Neural cell (in vitro differentiated cells): ENCODE data around the gene HOXC5. TPM values are rescaled to one million over a fixed set of nuclear protein-coding genes. Genes with fewer than 3 reads are reported as not detected.

Source experiments
- H2AFZ ChIP-seq: fragments of 200-600, 300-800 bp; sonication (generic), shearing (Covaris generic); 2 replicates; pipeline ENCODE4 v1.6.0; 2014; ENCODE audit warnings: low read depth, mild to moderate bottlenecking, antibody characterized with exemption, low read length, moderate library complexity
- H3F3A ChIP-seq: fragments of 200-600 bp; shearing (Covaris generic); 2 replicates; pipeline ENCODE4 v1.6.1; 2016; ENCODE audit warnings: mild to moderate bottlenecking, moderate library complexity, mixed read lengths, antibody characterized with exemption, low read length; ENCODE audit not compliant: insufficient read depth, poor library complexity, severe bottlenecking
- H3K27ac ChIP-seq: fragments of 200-600, 300-800 bp; sonication (generic), shearing (Covaris generic); 2 replicates; pipeline ENCODE4 v1.5.1; 2014; ENCODE audit warnings: mild to moderate bottlenecking, low read length, moderate library complexity
- H3K27me3 ChIP-seq: fragments of 300-800, 200-600 bp; sonication (generic), shearing (Covaris generic); 2 replicates; pipeline ENCODE4 v1.6.0; 2014; ENCODE audit warnings: mild to moderate bottlenecking, low read depth, low read length, moderate library complexity; ENCODE audit not compliant: insufficient read depth
- H3K36me3 ChIP-seq: fragments of 300-800, 200-600 bp; sonication (generic), shearing (Covaris generic); 2 replicates; pipeline ENCODE4 v1.5.1; 2014; ENCODE audit warnings: mild to moderate bottlenecking, antibody characterized with exemption, low read length, moderate library complexity; ENCODE audit not compliant: insufficient read depth
- H3K4me2 ChIP-seq: fragments of 300-800, 200-600 bp; sonication (generic), shearing (Covaris generic); 2 replicates; pipeline ENCODE4 v1.6.0; 2014; ENCODE audit warnings: mild to moderate bottlenecking, low read length
- H3K4me3 ChIP-seq: fragments of 300-800, 200-600 bp; sonication (generic), shearing (Covaris generic); 2 replicates; pipeline ENCODE4 v1.5.1; 2014; ENCODE audit warnings: mild to moderate bottlenecking, low read length, moderate library complexity
- H3K79me2 ChIP-seq: fragments of 200-600 bp; shearing (Covaris generic); replicated peaks from 2 replicates; pipeline ENCODE4 v1.6.0; 2014; ENCODE audit warnings: mild to moderate bottlenecking, low read length, moderate library complexity; ENCODE audit not compliant: insufficient read depth
- H3K9ac ChIP-seq: fragments of 300-800, 200-600 bp; sonication (generic), shearing (Covaris generic); 2 replicates; pipeline ENCODE4 v1.6.1; 2016; ENCODE audit warnings: mild to moderate bottlenecking, low read length, mixed read lengths
- H3K9me2 ChIP-seq: fragments of 200-600 bp; shearing (Covaris generic); 2 replicates; pipeline ENCODE4 v1.6.1; 2016; ENCODE audit warnings: mild to moderate bottlenecking, low read length, mixed read lengths; ENCODE audit not compliant: insufficient read depth
- H3K9me3 ChIP-seq: fragments of 200-600, 300-800 bp; sonication (generic), shearing (Covaris generic); 2 replicates; pipeline ENCODE4 v1.6.1; 2016; ENCODE audit warnings: mild to moderate bottlenecking, mixed run types, low read length, moderate library complexity, mixed read lengths
- H4K20me1 ChIP-seq: fragments of 200-600 bp; shearing (Covaris generic); 2 replicates; pipeline ENCODE4 v1.6.1; 2016; ENCODE audit warnings: mild to moderate bottlenecking, mixed run types; ENCODE audit not compliant: insufficient read depth
- EP300 ChIP-seq: fragments of 450-650 bp; conservative IDR thresholded peaks from 2 replicates; pipeline ENCODE4 v1.6.1; 2014; ENCODE audit warnings: antibody characterized with exemption, mild to moderate bottlenecking, moderate library complexity; ENCODE audit not compliant: poor library complexity, severe bottlenecking
- EZH2 ChIP-seq: fragments of 200-600, 300-800 bp; shearing (Covaris generic), sonication (generic); IDR thresholded peaks from 2 replicates; pipeline ENCODE4 v1.6.1; 2014; ENCODE audit warnings: antibody characterized with exemption, low read length, borderline replicate concordance, mild to moderate bottlenecking; ENCODE audit not compliant: insufficient read depth, poor library complexity, severe bottlenecking
- MXI1 ChIP-seq: fragments of 450-650 bp; conservative IDR thresholded peaks from 2 replicates; pipeline ENCODE4 v1.6.1; 2014; ENCODE audit warnings: antibody characterized with exemption, mild to moderate bottlenecking; ENCODE audit not compliant: poor library complexity, severe bottlenecking
- POLR2AphosphoS5 ChIP-seq: IDR thresholded peaks from 2 replicates; pipeline ENCODE4 v1.6.1; 2012
- RAD21 ChIP-seq: fragments of 450-650 bp; conservative IDR thresholded peaks from 2 replicates; pipeline ENCODE4 v1.6.1; 2014; ENCODE audit warnings: antibody characterized with exemption, mild to moderate bottlenecking, moderate library complexity
- REST ChIP-seq: IDR thresholded peaks from 2 replicates; pipeline ENCODE4 v1.6.1; 2012; ENCODE audit warnings: borderline replicate concordance
- SMC3 ChIP-seq: fragments of 450-650 bp; conservative IDR thresholded peaks from 2 replicates; pipeline ENCODE4 v1.6.1; 2014; ENCODE audit warnings: antibody characterized with exemption, mild to moderate bottlenecking, moderate library complexity; ENCODE audit not compliant: poor library complexity
- TAF1 ChIP-seq: IDR thresholded peaks from 2 replicates; pipeline ENCODE4 v1.6.1; 2012; ENCODE audit warnings: low read depth
- polyA plus RNA-seq: library from polyadenylated mRNA; depleted of rRNA; stranded (reverse); fragments of >200 nt; gene quantifications from 2 replicates; pipeline ENCODE4 v1.2.3, GENCODE V29; 2014
- TF ChIP-seq, protein P1 (sequence below): fragments of 450-650 bp; IDR thresholded peaks from 2 replicates; pipeline ENCODE4 v1.5.1; 2014; ENCODE audit warnings: antibody characterized with exemption, mild to moderate bottlenecking, moderate library complexity; ENCODE audit not compliant: poor library complexity, severe bottlenecking

HOXC5 gene
- polyA plus RNA-seq, 1 donor from 2014 or later: not detected

- Histone ChIP-seq H2AFZ (no peak overlapping the region), H3K4me2 (no peak overlapping the region), H3K79me2 (no peaks in the 10 kb centered on the region), H3F3A (no peaks in the 10 kb centered on the region), H3K9me3 (no peaks in the 10 kb centered on the region), H3K4me3 (no peak overlapping the region), H3K36me3 (no peaks in the 10 kb centered on the region), H4K20me1 (no peaks in the 10 kb centered on the region), H3K27me3 (peaks cover 84% of the 10 kb centered on the region), H3K27ac (no peak overlapping the region), H3K9ac (no peak overlapping the region), H3K9me2 (no peaks in the 10 kb centered on the region)
- TF ChIP-seq SMC3: no peak
- TF ChIP-seq EP300: no peak
- TF ChIP-seq REST: no peak
- TF ChIP-seq POLR2AphosphoS5: no peak
- TF ChIP-seq RAD21: no peak
- TF ChIP-seq EZH2: no peak
- no peak for TF ChIP-seq MXI1
- TF ChIP-seq, protein P1, sequence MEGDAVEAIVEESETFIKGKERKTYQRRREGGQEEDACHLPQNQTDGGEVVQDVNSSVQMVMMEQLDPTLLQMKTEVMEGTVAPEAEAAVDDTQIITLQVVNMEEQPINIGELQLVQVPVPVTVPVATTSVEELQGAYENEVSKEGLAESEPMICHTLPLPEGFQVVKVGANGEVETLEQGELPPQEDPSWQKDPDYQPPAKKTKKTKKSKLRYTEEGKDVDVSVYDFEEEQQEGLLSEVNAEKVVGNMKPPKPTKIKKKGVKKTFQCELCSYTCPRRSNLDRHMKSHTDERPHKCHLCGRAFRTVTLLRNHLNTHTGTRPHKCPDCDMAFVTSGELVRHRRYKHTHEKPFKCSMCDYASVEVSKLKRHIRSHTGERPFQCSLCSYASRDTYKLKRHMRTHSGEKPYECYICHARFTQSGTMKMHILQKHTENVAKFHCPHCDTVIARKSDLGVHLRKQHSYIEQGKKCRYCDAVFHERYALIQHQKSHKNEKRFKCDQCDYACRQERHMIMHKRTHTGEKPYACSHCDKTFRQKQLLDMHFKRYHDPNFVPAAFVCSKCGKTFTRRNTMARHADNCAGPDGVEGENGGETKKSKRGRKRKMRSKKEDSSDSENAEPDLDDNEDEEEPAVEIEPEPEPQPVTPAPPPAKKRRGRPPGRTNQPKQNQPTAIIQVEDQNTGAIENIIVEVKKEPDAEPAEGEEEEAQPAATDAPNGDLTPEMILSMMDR: no peak
- TF ChIP-seq TAF1: no peak
These were observed 32.8 kb downstream of the HOXC5 start for GRCh38 chr12:54065677-54066076.

DNA sequence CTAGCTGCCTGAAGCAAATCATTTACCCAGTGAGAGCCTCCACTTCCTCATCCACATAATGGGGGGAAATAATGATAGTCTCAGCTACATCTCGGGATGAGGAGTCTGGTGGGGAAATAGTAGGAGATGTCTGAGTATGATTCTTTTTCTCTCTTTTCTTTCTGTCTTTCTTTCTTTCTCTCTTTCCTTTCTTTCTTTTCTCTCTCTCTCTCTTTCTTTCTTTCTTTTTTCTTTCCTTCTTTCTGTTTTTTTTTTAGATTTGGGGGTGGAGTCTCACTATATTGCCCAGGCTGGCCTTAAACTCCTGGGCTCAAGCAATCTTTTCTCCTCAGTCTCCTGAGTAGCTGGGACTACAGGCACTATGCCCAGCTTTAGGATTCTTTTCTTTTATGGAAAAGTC is 33.6 kb downstream of the HOXC5 start:
- H3K4me2 ChIP-seq: no peak overlapping the region
- no peak overlapping the region for H3K4me3 ChIP-seq
- no peaks in the 10 kb centered on the region for H3K79me2 ChIP-seq
- no peak overlapping the region for H2AFZ ChIP-seq
- H4K20me1 ChIP-seq: no peaks in the 10 kb centered on the region
- TF ChIP-seq SMC3 (no peak), EP300 (no peak), TAF1 (no peak), RAD21 (no peak), REST (no peak), POLR2AphosphoS5 (no peak)
- no peaks in the 10 kb centered on the region for H3K9me3 ChIP-seq
- no peaks in the 10 kb centered on the region for H3K36me3 ChIP-seq
- H3F3A ChIP-seq: no peaks in the 10 kb centered on the region
- no peak overlapping the region for H3K27ac ChIP-seq
- no peak overlapping the region for H3K9ac ChIP-seq
- no peaks in the 10 kb centered on the region for H3K9me2 ChIP-seq
- H3K27me3 ChIP-seq: peaks cover 84% of the 10 kb centered on the region
